GM23248 (cell line): ENCODE data around the gene NKX2-3. TPM values are rescaled to one million over a fixed set of nuclear protein-coding genes. Genes with fewer than 3 reads are reported as not detected.

Experiments
- DNase-seq: peaks from one replicate; pipeline ENCODE4 v3.0.0-alpha.2; 2015
- H2AFZ ChIP-seq: fragments of 200-600 bp; sonication (generic); 2 replicates; pipeline ENCODE4 v1.6.1; 2016; ENCODE audit warnings: antibody characterized with exemption
- H3F3A ChIP-seq: fragments of 200-600 bp; sonication (generic); 2 replicates; pipeline ENCODE4 v1.6.1; 2016; ENCODE audit warnings: mild to moderate bottlenecking, antibody characterized with exemption, mixed run types; ENCODE audit not compliant: insufficient read depth
- H3K27ac ChIP-seq: fragments of 200-600 bp; sonication (generic); 2 replicates; pipeline ENCODE4 v1.5.1; 2016; ENCODE audit warnings: mild to moderate bottlenecking
- H3K27me3 ChIP-seq: fragments of 200-600 bp; sonication (generic); replicated peaks from 2 replicates; pipeline ENCODE4 v1.6.1; 2016; ENCODE audit warnings: mild to moderate bottlenecking; ENCODE audit not compliant: insufficient read depth
- H3K36me3 ChIP-seq: fragments of 200-600 bp; sonication (generic); 2 replicates; pipeline ENCODE4 v1.6.1; 2016; ENCODE audit warnings: low read depth, mild to moderate bottlenecking
- H3K4me1 ChIP-seq: fragments of 200-600 bp; sonication (generic); 2 replicates; pipeline ENCODE4 v1.6.1; 2016; ENCODE audit warnings: mild to moderate bottlenecking; ENCODE audit not compliant: insufficient read depth
- H3K4me2 ChIP-seq: fragments of 200-600 bp; sonication (generic); one replicate; pipeline ENCODE4 v1.6.1; 2016; ENCODE audit warnings: mild to moderate bottlenecking; ENCODE audit not compliant: unreplicated experiment
- H3K4me3 ChIP-seq: fragments of 200-600 bp; sonication (generic); 2 replicates; pipeline ENCODE4 v1.5.1; 2016; ENCODE audit warnings: mild to moderate bottlenecking
- H3K79me2 ChIP-seq: fragments of 200-600 bp; sonication (generic); 2 replicates; pipeline ENCODE4 v1.6.1; 2016; ENCODE audit warnings: mild to moderate bottlenecking; ENCODE audit not compliant: insufficient read depth
- H3K9ac ChIP-seq: fragments of 200-600 bp; sonication (generic); 2 replicates; pipeline ENCODE4 v1.6.1; 2016; ENCODE audit warnings: mild to moderate bottlenecking
- H3K9me2 ChIP-seq: fragments of 200-600 bp; sonication (generic); 2 replicates; pipeline ENCODE4 v1.6.1; 2016; ENCODE audit warnings: mixed run types, mild to moderate bottlenecking, moderate library complexity; ENCODE audit not compliant: insufficient read depth
- H3K9me3 ChIP-seq: fragments of 200-600 bp; sonication (generic); one replicate; pipeline ENCODE4 v1.6.1; 2017; ENCODE audit warnings: low read depth
- H4K20me1 ChIP-seq: fragments of 200-600 bp; sonication (generic); 2 replicates; pipeline ENCODE4 v1.6.0; 2016; ENCODE audit not compliant: insufficient read depth
- EZH2 ChIP-seq: fragments of 200-600 bp; sonication (generic); IDR thresholded peaks from 2 replicates; pipeline ENCODE4 v1.6.1; 2018; ENCODE audit warnings: antibody characterized with exemption, mild to moderate bottlenecking; ENCODE audit not compliant: insufficient read depth, poor library complexity, severe bottlenecking
- EZH2phosphoT487 ChIP-seq: fragments of 200-600 bp; sonication (generic); IDR thresholded peaks from 2 replicates; pipeline ENCODE4 v1.6.1; 2018; ENCODE audit warnings: antibody characterized with exemption, moderate library complexity, mild to moderate bottlenecking, low read depth; ENCODE audit not compliant: insufficient read depth
- WGBS, 2 experiments: methylation state at CpG; one replicate each; pipeline ENCODE4 v1.1.6; 2015 to 2017; ENCODE audit warnings: low lambda C conversion rate in 2 of 2, low coverage in 1 of 2; ENCODE audit errors: missing lambda C conversion rate in 2 of 2; 5-methylcytosine and 5-hydroxymethylcytosine counted together
- in situ Hi-C: fragments of 300-500 bp; cut with MboI; formaldehyde crosslinking; loops from 2 replicates; pipeline ENCODE4 v1.15.0; 2020
- polyA plus RNA-seq: library from polyadenylated mRNA; unstranded; fragments of >200 nt; fragmentation: Nextera tagmentation; extraction: Ambion mirVana; gene quantifications from 2 replicates; pipeline ENCODE4 v1.2.1, GENCODE V29; 2016
- total RNA-seq: library from RNA; depleted of rRNA; stranded (reverse); fragments of >200 nt; shearing (Covaris generic); gene quantifications from 2 replicates; pipeline ENCODE4 v1.2.3, GENCODE V29; 2014

The NKX2-3 gene
- total and polyA plus RNA-seq, 2 experiments from 2014 or later, result not detected

GRCh38 chr10:99533496-99534449 is 1.0 kb downstream of the NKX2-3 start:
- no peaks in the 10 kb centered on the region for H3K36me3 ChIP-seq
- DNase-seq, result no peak
- H3K9me3 ChIP-seq, result no peaks in the 10 kb centered on the region
- no peaks in the 10 kb centered on the region for H4K20me1 ChIP-seq
- H3K4me3 ChIP-seq, result no peak overlapping the region
- H3K4me1 ChIP-seq, result no peaks in the 10 kb centered on the region
- peaks cover 95% of the 10 kb centered on the region for H3K27me3 ChIP-seq
- H3K27ac ChIP-seq, result no peak overlapping the region
- no peak overlapping the region for H3K4me2 ChIP-seq
- no peak overlapping the region for H3K9ac ChIP-seq
- WGBS, 2 experiments, result 6 to 9% methylated on average over 38 of the region's 38 CpGs
- in situ Hi-C loops, result no loop called here
- TF ChIP-seq EZH2phosphoT487 (peak; percentile 54; the same call in 1 of the 2 replicates), EZH2 (peak; percentile 92)
- no peaks in the 10 kb centered on the region for H3K9me2 ChIP-seq
- H2AFZ ChIP-seq, result no peak overlapping the region
- no peaks in the 10 kb centered on the region for H3K79me2 ChIP-seq
- no peaks in the 10 kb centered on the region for H3F3A ChIP-seq

- TF ChIP-seq EZH2 (peak; percentile 34), EZH2phosphoT487 (0 out of 2 replicates have a peak, but pooled peaks have one; percentile 9)
- Histone ChIP-seq H3F3A (no peaks in the 10 kb centered on the region), H3K9me2 (no peaks in the 10 kb centered on the region), H3K9me3 (no peaks in the 10 kb centered on the region), H4K20me1 (no peaks in the 10 kb centered on the region), H3K4me1 (no peaks in the 10 kb centered on the region), H3K36me3 (no peaks in the 10 kb centered on the region), H3K9ac (no peak overlapping the region), H2AFZ (0 out of 2 replicates have a peak overlapping the region, but pooled peaks have one; percentile 42), H3K79me2 (no peaks in the 10 kb centered on the region), H3K27ac (no peak overlapping the region), H3K4me3 (no peak overlapping the region), H3K27me3 (peaks cover 95% of the 10 kb centered on the region), H3K4me2 (no peak overlapping the region)
- in situ Hi-C loops, result no loop called here
- DNase-seq, result no peak
- 19 to 22% methylated on average over 26 of the region's 26 CpGs for WGBS, 2 experiments
These were observed 1.8 kb downstream of the NKX2-3 start for GRCh38 chr10:99534450-99534938.

GRCh38 chr10:99534939-99535763 is 2.4 kb downstream of the NKX2-3 start:
- H2AFZ ChIP-seq, result 0 out of 2 replicates have a peak overlapping the region, but pooled peaks have one; percentile 42
- 6 to 7% methylated on average over 50 to 58 of the region's 100 CpGs for whole genome bisulfite sequencing, 2 experiments

GRCh38 chr10:99535764-99536337 is 3.1 kb downstream of the NKX2-3 start:
- Histone ChIP-seq H3K4me3 (no peak overlapping the region), H3K9me2 (no peaks in the 10 kb centered on the region), H3K9ac (no peak overlapping the region), H3K9me3 (no peaks in the 10 kb centered on the region), H4K20me1 (no peaks in the 10 kb centered on the region), H3K27ac (no peak overlapping the region), H2AFZ (no peak overlapping the region), H3K4me2 (no peak overlapping the region), H3F3A (no peaks in the 10 kb centered on the region), H3K36me3 (no peaks in the 10 kb centered on the region), H3K4me1 (no peaks in the 10 kb centered on the region), H3K27me3 (peaks cover 92% of the 10 kb centered on the region), H3K79me2 (no peaks in the 10 kb centered on the region)
- in situ Hi-C loops, result no loop called here
- no peak for TF ChIP-seq EZH2phosphoT487
- TF ChIP-seq EZH2, result peak; percentile 24
- 16 to 21% methylated on average over 33 to 42 of the region's 42 CpGs for WGBS, 2 experiments
- DNase-seq, result no peak

More at GRCh38 chr10:99534939-99535763, 2.4 kb downstream of the NKX2-3 start:
- in situ Hi-C loops, result no loop called here
- Histone ChIP-seq H3K4me3 (peak overlapping the region; percentile 16; the same call in 1 of the 2 replicates), H3K9me2 (no peaks in the 10 kb centered on the region), H3K79me2 (no peaks in the 10 kb centered on the region), H3K9ac (no peak overlapping the region), H3K36me3 (no peaks in the 10 kb centered on the region), H3K9me3 (no peaks in the 10 kb centered on the region), H3K4me1 (no peaks in the 10 kb centered on the region), H3K27me3 (peaks cover 94% of the 10 kb centered on the region), H3K4me2 (peak overlapping the region; percentile 17), H4K20me1 (no peaks in the 10 kb centered on the region), H3F3A (no peaks in the 10 kb centered on the region), H3K27ac (no peak overlapping the region)
- peak; percentile 51 for DNase-seq
- no peak for TF ChIP-seq EZH2
- no peak for TF ChIP-seq EZH2phosphoT487
